HepG2 (cell line): ENCODE results near the gene CASZ1. TPM values are rescaled to one million over a fixed set of nuclear protein-coding genes. Genes with fewer than 3 reads are reported as not detected.

Source experiments
- ATAC-seq: fragments of 200-7000 bp; cut with Tn5 transposase; 3 replicates; pipeline ENCODE4 v1.9.1; 2020; ENCODE audit warnings: mild to moderate bottlenecking, moderate library complexity
- BruUV-seq: library from RNA; stranded (reverse); fragments of 400-500 nt; replicated peaks from 2 replicates; lab custom pipeline; 2021; lab: Mats Ljungman, UMichigan
- CTCF ChIA-PET: fragments of 300-600 bp; formaldehyde crosslinking; extraction: SDS; loops from one replicate; lab custom pipeline; 2021; ENCODE audit warnings: low total read pairs, inconsistent platforms, low intra/inter-chr PET ratio; lab: Yijun Ruan, JAX
- POLR2A ChIA-PET: fragments of 350-600 bp; sonication (Branson Sonifier 250); formaldehyde crosslinking; loops from one replicate; lab custom pipeline; 2020; ENCODE audit warnings: antibody characterized with exemption, inconsistent platforms; lab: Yijun Ruan, JAX
- DNase-seq: peaks from one replicate; pipeline ENCODE4 v3.0.0-alpha.2; 2015; ENCODE audit warnings: low spot score
- FAIRE-seq: peaks from 3 replicates; lab custom pipeline; 2011; peaks lifted over from hg19 to GRCh38; lab: Jason Lieb, UNC
- H2AFZ ChIP-seq: one replicate; pipeline ENCODE4 v1.6.1; 2011; ENCODE audit warnings: low read length, inconsistent platforms
- H3K27ac ChIP-seq: fragments of 300-600 bp; 3 replicates; pipeline ENCODE4 v1.8.0; 2011; ENCODE audit warnings: mixed run types, mild to moderate bottlenecking, mixed read lengths, low read length, inconsistent platforms; ENCODE audit not compliant: insufficient read depth; ENCODE audit errors: extremely low read length
- H3K27me3 ChIP-seq, 2 experiments: fragments of 200-600 bp in 1 of 2; 2 replicates in 1 of 2; 3 replicates in 1 of 2; pipeline versions ENCODE4 v1.6.0 to v1.8.0; 2011; ENCODE audit warnings: low read length in 2 of 2, mild to moderate bottlenecking in 2 of 2, moderate library complexity in 2 of 2, inconsistent platforms in 1 of 2; ENCODE audit not compliant: insufficient read depth in 2 of 2, control insufficient read depth in 1 of 2
- H3K36me3 ChIP-seq, 2 experiments: fragments of 200-600 bp in 1 of 2; replicated peaks in 1 of 2; 2 replicates in 1 of 2; 3 replicates in 1 of 2; pipeline versions ENCODE4 v1.5.1 to v1.8.0; 2011; ENCODE audit warnings: low read length in 2 of 2, inconsistent platforms in 1 of 2; ENCODE audit not compliant: insufficient read depth in 2 of 2, control insufficient read depth in 1 of 2
- H3K4me1 ChIP-seq: 2 replicates; pipeline ENCODE4 v1.5.1; 2012; ENCODE audit warnings: low read length, inconsistent platforms; ENCODE audit not compliant: insufficient read depth
- H3K4me2 ChIP-seq: 2 replicates; pipeline ENCODE4 v1.6.0; 2011; ENCODE audit warnings: low read depth, low read length, inconsistent platforms
- H3K4me3 ChIP-seq, 3 experiments: fragments of 200-600 bp in 1 of 3; sonication (generic), shearing (Covaris generic) in 1 of 3; replicated peaks in 1 of 3; 2 replicates each; pipeline ENCODE4 v1.5.1; 2011 to 2016; ENCODE audit warnings: low read length in 3 of 3, inconsistent platforms in 2 of 3, low read depth in 2 of 3, mild to moderate bottlenecking in 2 of 3, control low read depth in 1 of 3, mixed read lengths in 1 of 3; ENCODE audit not compliant: insufficient read depth in 1 of 3
- H3K79me2 ChIP-seq: one replicate; pipeline ENCODE4 v1.6.1; 2011; ENCODE audit warnings: low read length, inconsistent platforms; ENCODE audit not compliant: insufficient read depth
- H3K9ac ChIP-seq: 2 replicates; pipeline ENCODE4 v1.6.0; 2011; ENCODE audit warnings: mild to moderate bottlenecking, low read depth, low read length, inconsistent platforms; ENCODE audit not compliant: insufficient read depth
- H3K9me3 ChIP-seq: 2 replicates; pipeline ENCODE4 v1.5.1; 2012; ENCODE audit warnings: mild to moderate bottlenecking, low read length
- H4K20me1 ChIP-seq: 2 replicates; pipeline ENCODE4 v1.6.0; 2011; ENCODE audit warnings: inconsistent platforms, mild to moderate bottlenecking, low read length, moderate library complexity; ENCODE audit not compliant: insufficient read depth
- DZIP1 ChIP-seq: sonication (generic); formaldehyde crosslinking; IDR thresholded peaks from 2 replicates; pipeline ENCODE4 v1.5.0; 2020; ENCODE audit warnings: mild to moderate bottlenecking, missing genetic modification reagents
- HOXA5 ChIP-seq: sonication (generic); formaldehyde crosslinking; IDR thresholded peaks from 2 replicates; pipeline ENCODE4 v1.4.0; 2020; ENCODE audit warnings: missing genetic modification reagents
- KLF13 ChIP-seq: sonication (generic); formaldehyde crosslinking; IDR thresholded peaks from 2 replicates; pipeline ENCODE4 v1.4.0; 2020; ENCODE audit warnings: mild to moderate bottlenecking, missing genetic modification reagents
- SATB2 ChIP-seq: sonication (generic); formaldehyde crosslinking; IDR thresholded peaks from 2 replicates; pipeline ENCODE4 v1.5.0; 2020; ENCODE audit warnings: missing genetic modification reagents
- SSRP1 ChIP-seq: IDR thresholded peaks from 2 replicates; pipeline ENCODE4 v1.6.1; 2016; ENCODE audit warnings: control low read depth
- TAF1 ChIP-seq: sonication (generic); formaldehyde crosslinking; IDR thresholded peaks from 2 replicates; pipeline ENCODE4 v1.4.0; 2020; ENCODE audit warnings: missing genetic modification reagents
- YEATS2 ChIP-seq: sonication (generic); formaldehyde crosslinking; IDR thresholded peaks from 2 replicates; pipeline ENCODE4 v1.4.0; 2020; ENCODE audit warnings: missing genetic modification reagents, borderline replicate concordance
- ZNF552 ChIP-seq: sonication (generic); formaldehyde crosslinking; IDR thresholded peaks from 2 replicates; pipeline ENCODE4 v1.9.0; 2022; ENCODE audit warnings: missing genetic modification reagents, mild to moderate bottlenecking, borderline replicate concordance
- WGBS: methylation state at CpG from one replicate; pipeline ENCODE4 v1.1.6; 2017; ENCODE audit warnings: low lambda C conversion rate; 5-methylcytosine and 5-hydroxymethylcytosine counted together
- in situ Hi-C: cut with HindIII; loops from 2 replicates; pipeline ENCODE4 v1.10.0; 2017; ENCODE audit warnings: low pct_unique_long_range_greater_than_20kb; ENCODE audit not compliant: extremely low pct_ligation_motif_present
- intact Hi-C: fragments of 100-400 bp; cut with micrococcal nuclease; formaldehyde crosslinking; loops from one replicate; pipeline ENCODE4 v1.10.0; 2022; ENCODE audit not compliant: unreplicated experiment
- polyA plus RNA-seq, 8 experiments: library from polyadenylated mRNA; depleted of rRNA in 3 of 8; stranded (reverse) in 7 of 8; unstranded in 1 of 8; fragments of >200 nt; fragmentation: Illumina TruSeq in 4 of 8; extraction: Trizol in 4 of 8; gene quantifications; 2 replicates each; pipeline versions ENCODE4 v1.2.1 to v1.2.3, GENCODE V29; 2011 to 2016; ENCODE audit warnings: low read depth in 4 of 8, missing spikeins in 1 of 8, mixed read lengths in 1 of 8; ENCODE audit not compliant: insufficient read depth in 1 of 8
- total RNA-seq, 5 experiments: library from RNA; depleted of rRNA; stranded (reverse); fragments of >200 nt; fragmentation: Illumina TruSeq; extraction: Trizol; gene quantifications; 2 replicates each; pipeline ENCODE4 v1.2.3, GENCODE V29; 2016; ENCODE audit warnings: low read depth in 1 of 5
- TF ChIP-seq, protein P1 (sequence below), 2 experiments: sonication (generic) in 1 of 2; formaldehyde crosslinking in 1 of 2; IDR thresholded peaks; 2 replicates each; pipeline versions ENCODE4 v1.4.0 to v1.6.1; 2018 to 2020; ENCODE audit warnings: missing genetic modification reagents in 2 of 2, borderline replicate concordance in 1 of 2, low read depth in 1 of 2, mild to moderate bottlenecking in 1 of 2, missing biosample characterization in 1 of 2
- TF ChIP-seq, protein P2 (sequence below): sonication (generic); formaldehyde crosslinking; IDR thresholded peaks from 2 replicates; pipeline ENCODE4 v1.4.0; 2020; ENCODE audit warnings: missing genetic modification reagents; ENCODE audit errors: not compliant biosample characterization
- TF ChIP-seq, protein P3 (sequence below): sonication (generic); formaldehyde crosslinking; IDR thresholded peaks from 2 replicates; pipeline ENCODE4 v1.8.1; 2023; ENCODE audit warnings: mild to moderate bottlenecking, missing genetic modification reagents

Gene CASZ1
- total and polyA plus RNA-seq, 2 of the 13 experiments (the other 11 are each of a cell fraction or from before 2014, with no cell fraction given) = 1.9 to 3.7 TPM

GRCh38 chr1:10657088-10657847, 139.2 kb downstream of the CASZ1 start:
- CTCF ChIA-PET = no interaction called here
- no peak for FAIRE-seq
- in situ Hi-C loops = no loop called here
- TF ChIP-seq HOXA5 (CRISPR knock-in tag) (no peak), DZIP1 (CRISPR knock-in tag) (no peak), SATB2 (no peak), ZNF552 (CRISPR knock-in tag) (no peak), KLF13 (CRISPR knock-in tag) (no peak), YEATS2 (CRISPR knock-in tag) (no peak), TAF1 (CRISPR knock-in tag) (no peak), SSRP1 (no peak)
- TF ChIP-seq, protein P1, sequence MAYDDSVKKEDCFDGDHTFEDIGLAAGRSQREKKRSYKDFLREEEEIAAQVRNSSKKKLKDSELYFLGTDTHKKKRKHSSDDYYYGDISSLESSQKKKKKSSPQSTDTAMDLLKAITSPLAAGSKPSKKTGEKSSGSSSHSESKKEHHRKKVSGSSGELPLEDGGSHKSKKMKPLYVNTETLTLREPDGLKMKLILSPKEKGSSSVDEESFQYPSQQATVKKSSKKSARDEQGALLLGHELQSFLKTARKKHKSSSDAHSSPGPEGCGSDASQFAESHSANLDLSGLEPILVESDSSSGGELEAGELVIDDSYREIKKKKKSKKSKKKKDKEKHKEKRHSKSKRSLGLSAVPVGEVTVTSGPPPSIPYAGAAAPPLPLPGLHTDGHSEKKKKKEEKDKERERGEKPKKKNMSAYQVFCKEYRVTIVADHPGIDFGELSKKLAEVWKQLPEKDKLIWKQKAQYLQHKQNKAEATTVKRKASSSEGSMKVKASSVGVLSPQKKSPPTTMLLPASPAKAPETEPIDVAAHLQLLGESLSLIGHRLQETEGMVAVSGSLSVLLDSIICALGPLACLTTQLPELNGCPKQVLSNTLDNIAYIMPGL (CRISPR knock-in tag; IDR thresholded peaks at IDR 0.05; ENCODE audit: borderline replicate concordance in 1 of 2, low read depth in 1 of 2) = no peak
- TF ChIP-seq, protein P2, sequence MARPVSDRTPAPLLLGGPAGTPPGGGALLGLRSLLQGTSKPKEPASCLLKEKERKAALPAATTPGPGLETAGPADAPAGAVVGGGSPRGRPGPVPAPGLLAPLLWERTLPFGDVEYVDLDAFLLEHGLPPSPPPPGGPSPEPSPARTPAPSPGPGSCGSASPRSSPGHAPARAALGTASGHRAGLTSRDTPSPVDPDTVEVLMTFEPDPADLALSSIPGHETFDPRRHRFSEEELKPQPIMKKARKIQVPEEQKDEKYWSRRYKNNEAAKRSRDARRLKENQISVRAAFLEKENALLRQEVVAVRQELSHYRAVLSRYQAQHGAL = no peak
- TF ChIP-seq, protein P3, sequence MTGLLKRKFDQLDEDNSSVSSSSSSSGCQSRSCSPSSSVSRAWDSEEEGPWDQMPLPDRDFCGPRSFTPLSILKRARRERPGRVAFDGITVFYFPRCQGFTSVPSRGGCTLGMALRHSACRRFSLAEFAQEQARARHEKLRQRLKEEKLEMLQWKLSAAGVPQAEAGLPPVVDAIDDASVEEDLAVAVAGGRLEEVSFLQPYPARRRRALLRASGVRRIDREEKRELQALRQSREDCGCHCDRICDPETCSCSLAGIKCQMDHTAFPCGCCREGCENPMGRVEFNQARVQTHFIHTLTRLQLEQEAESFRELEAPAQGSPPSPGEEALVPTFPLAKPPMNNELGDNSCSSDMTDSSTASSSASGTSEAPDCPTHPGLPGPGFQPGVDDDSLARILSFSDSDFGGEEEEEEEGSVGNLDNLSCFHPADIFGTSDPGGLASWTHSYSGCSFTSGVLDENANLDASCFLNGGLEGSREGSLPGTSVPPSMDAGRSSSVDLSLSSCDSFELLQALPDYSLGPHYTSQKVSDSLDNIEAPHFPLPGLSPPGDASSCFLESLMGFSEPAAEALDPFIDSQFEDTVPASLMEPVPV (CRISPR knock-in tag) = no peak

More at GRCh38 chr1:10657088-10657847, 139.2 kb downstream of the CASZ1 start:
- intact Hi-C loops = no loop called here
- H4K20me1 ChIP-seq = no peaks in the 10 kb centered on the region
- H2AFZ ChIP-seq = no peak overlapping the region
- BruUV-seq = no TSS peak
- no peaks in the 10 kb centered on the region for H3K27me3 ChIP-seq
- POLR2A ChIA-PET = no interaction called here
- no peak overlapping the region for H3K4me3 ChIP-seq
- WGBS = 86% methylated on average over 25 of the region's 29 CpGs
- H3K27ac ChIP-seq = no peak overlapping the region
- no peaks in the 10 kb centered on the region for H3K36me3 ChIP-seq
- H3K79me2 ChIP-seq = no peaks in the 10 kb centered on the region
- H3K4me2 ChIP-seq = no peak overlapping the region
- H3K9ac ChIP-seq = no peak overlapping the region
- ATAC-seq (no peak), DNase-seq (no peak)
- no peaks in the 10 kb centered on the region for H3K4me1 ChIP-seq
- no peaks in the 10 kb centered on the region for H3K9me3 ChIP-seq
